ENCODE data around the gene SMCO1.

DNA sequence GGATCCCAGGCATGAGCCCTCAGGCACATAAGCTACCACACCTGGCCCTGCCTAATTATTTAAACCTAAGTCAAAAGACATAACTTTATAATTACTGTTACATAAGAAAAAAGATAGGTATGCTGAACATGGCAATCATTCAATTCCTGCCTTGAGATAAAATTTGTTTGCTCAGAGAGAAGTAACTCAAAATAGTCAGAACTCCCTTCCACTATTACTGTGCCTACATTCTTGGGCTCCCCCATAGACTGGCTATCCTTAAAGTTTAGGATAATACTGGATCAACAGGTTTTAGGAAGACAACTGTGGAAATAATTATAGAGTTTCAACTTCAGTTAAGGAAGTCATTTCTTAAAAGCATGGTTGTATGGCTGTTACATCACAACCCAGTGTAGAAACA lies 43.3 kb upstream of the SMCO1 start:
- TF ChIP-seq POLR2A (IDR thresholded peaks at IDR 0.05; ENCODE audit: low read length), result no peak
- TF ChIP-seq GATA1 (IDR thresholded peaks at IDR 0.05; ENCODE audit: low read depth, low read length), result no peak
